NCI-H2081 treated with DMSO at 0.1 percent for 48 hours (cell line): ENCODE results near the gene ABHD12.
"Not testable (repeated sequence)": the region's sequence is repeated elsewhere in the genome, so short reads cannot be mapped to it uniquely, and the experiment has no call there.

Experiments used
- DNase-seq: peaks from one replicate; lab custom pipeline; 2025; lab: John Stamatoyannopoulos, UW

The ABHD12 gene

GRCh38 chr20:25390538-25391528, at the start of gene ABHD12:
Gene ABHD12 (minus strand): TSS chr20:25390835. CDS start chr20:25390703, 132 bp downstream.
- peak; percentile 73 for DNase-seq

GRCh38 chr20:25439328-25439727, 48.7 kb upstream of the ABHD12 start:
- no peak for DNase-seq

GRCh38 chr20:25437153-25437581, 46.5 kb upstream of the ABHD12 start:
- DNase-seq: no peak

GRCh38 chr20:25424536-25424935, 33.9 kb upstream of the ABHD12 start:
- DNase-seq: no peak

GRCh38 chr20:25422032-25422431, 31.4 kb upstream of the ABHD12 start:
- no peak for DNase-seq

GRCh38 chr20:25421102-25421501, 30.5 kb upstream of the ABHD12 start:
- DNase-seq: no peak

- DNase-seq: no peak
Measured at GRCh38 chr20:25418776-25419175, 28.1 kb upstream of the ABHD12 start.

- DNase-seq: no peak
Measured at GRCh38 chr20:25408890-25409289, 18.3 kb upstream of the ABHD12 start.

GRCh38 chr20:25408170-25408547, 17.5 kb upstream of the ABHD12 start:
- no peak for DNase-seq

- DNase-seq: peak; percentile 52
Measured at GRCh38 chr20:25407311-25408169, 16.9 kb upstream of the ABHD12 start, which contains the start of gene GINS1. Gene GINS1 (plus strand): TSS chr20:25407673. CDS start chr20:25407821, 148 bp downstream.

GRCh38 chr20:25402583-25402982, 11.9 kb upstream of the ABHD12 start:
- no peak for DNase-seq

- DNase-seq: not testable (repeated sequence)
Measured at GRCh38 chr20:25400291-25400732, 9.7 kb upstream of the ABHD12 start.

GRCh38 chr20:25399037-25399430, 8.4 kb upstream of the ABHD12 start:
- DNase-seq: peak; percentile 37

GRCh38 chr20:25398376-25399036, 7.9 kb upstream of the ABHD12 start:
- no peak for DNase-seq

GRCh38 chr20:25397821-25398220, 7.2 kb upstream of the ABHD12 start:
- no peak for DNase-seq

- DNase-seq: no peak
Measured at GRCh38 chr20:25397096-25397495, 6.5 kb upstream of the ABHD12 start.

- no peak for DNase-seq
Measured at GRCh38 chr20:25394996-25395395, 4.4 kb upstream of the ABHD12 start.

- DNase-seq: no peak
Measured at GRCh38 chr20:25394276-25394675, 3.6 kb upstream of the ABHD12 start.

GRCh38 chr20:25389858-25390537, 637 bp downstream of the ABHD12 start:
- no peak for DNase-seq

GRCh38 chr20:25389401-25389857, 1.2 kb downstream of the ABHD12 start:
- no peak for DNase-seq

- DNase-seq: no peak
Measured at GRCh38 chr20:25382704-25383370, 7.8 kb downstream of the ABHD12 start.
